ENCODE measurements around the gene OR51I2.

The OR51I2 gene

DNA sequence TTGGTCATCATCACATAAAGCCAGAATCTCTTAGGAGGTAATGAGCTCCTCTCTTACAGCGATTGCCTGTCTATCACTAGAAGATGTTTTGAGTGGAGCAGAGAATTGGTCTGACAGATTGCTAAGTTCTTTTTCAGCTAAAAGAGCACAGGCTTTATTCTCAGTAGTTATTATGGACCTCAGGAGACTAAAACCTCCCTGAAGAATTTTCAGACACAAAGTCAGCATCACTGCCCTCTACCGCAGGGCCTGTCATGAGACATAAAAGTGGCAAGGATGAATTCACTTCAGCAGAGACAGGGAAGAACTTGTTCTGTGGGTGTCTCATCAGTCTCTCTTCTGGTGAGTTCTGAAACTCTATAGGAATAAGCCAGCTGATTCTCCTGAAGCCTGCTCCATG lies at the start of gene OR51I2:
OR51I2 (plus strand) TSS at position 301 of the 400 bp plus-strand sequence. CDS start 4,166 bp downstream, outside the sequence.
- DNase-seq (ENCODE audit: low read depth), result no peak

- no peak for DNase-seq (ENCODE audit: low read depth)
Measured at GRCh38 chr11:5405173-5405572, 44.0 kb upstream of the OR51I2 start.

DNA sequence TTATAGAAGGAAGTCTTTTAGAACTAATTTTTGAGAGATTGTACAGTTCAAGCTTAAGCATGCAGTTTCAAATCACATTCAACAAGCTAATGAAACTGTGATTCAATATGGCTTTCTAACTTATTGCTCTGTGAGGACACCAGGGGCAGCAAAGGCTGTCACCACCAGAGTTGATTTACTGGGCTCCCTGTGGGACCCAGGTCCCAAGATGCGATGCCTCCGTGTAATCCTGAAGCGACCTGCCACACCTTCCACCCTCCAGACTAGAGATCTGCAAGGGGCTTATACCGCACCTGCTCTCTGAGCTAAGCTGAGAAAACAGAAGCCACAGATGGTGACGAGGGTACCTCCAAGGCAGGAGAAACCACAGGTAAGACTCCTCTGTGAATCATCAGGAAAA lies 28.1 kb upstream of the OR51I2 start:
- DNase-seq (ENCODE audit: low read depth), result no peak

DNA sequence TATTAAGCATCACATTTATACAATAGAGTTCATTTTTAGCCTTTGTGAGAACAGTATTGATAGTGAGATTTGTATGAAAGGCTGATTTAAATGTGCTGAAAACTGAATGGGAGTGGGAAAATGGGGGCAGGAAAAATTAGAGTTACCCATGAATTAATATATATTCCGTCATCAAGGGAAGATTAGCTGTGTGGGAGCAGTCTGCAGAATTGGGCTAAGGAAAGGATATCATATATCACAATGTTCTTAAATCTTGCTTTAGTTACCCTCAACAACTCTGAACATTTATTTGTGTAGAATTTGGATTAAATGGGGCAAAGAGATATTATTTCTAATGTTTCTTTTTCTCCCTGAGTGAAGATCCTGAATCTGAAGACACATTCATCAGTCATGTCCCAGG lies 27.3 kb upstream of the OR51I2 start, which contains the start of gene OR51Q1:
OR51Q1 (plus strand) TSS at position 301 of the 400 bp plus-strand sequence; CDS start at position 391, 90 bp downstream.
- DNase-seq (ENCODE audit: low read depth), result no peak

DNA sequence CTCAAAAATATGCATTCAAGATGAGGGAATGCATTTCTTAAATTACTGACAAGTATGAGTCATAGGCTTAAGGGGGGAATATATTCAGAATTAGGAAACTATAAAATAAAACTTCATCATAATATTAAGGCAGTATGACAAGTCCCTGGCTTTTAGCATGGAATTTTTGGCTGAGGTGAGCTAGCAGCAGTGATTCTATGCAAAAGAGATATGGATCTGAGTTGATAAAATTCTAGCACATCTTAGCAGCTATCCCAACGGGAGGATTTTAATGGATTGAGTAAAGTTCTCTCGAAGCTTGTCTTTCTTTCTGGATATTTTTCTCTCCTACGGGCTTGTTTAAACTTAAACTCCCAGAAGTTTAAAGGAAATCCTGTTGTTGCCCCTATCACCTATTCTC lies 26.0 kb upstream of the OR51I2 start:
- DNase-seq (ENCODE audit: low read depth), result no peak

DNA sequence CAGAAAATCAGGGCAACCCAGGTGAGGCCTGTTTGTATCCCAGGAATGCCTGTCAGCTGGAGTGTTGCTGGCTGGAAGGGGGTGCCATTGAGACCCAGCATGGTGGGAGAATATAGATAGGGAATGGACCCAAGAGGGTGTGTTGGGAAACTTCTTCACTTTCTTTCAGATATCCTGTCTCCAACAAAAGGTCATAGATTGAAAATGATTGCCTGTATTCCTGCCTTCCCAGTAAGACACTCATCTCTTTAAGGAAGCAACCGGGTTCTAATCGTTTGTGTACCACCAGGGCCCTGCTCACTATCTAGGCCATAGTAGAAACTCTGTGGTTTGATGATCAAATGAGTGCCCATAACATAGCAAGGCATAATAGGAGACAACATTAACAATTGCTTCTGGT lies 7.7 kb upstream of the OR51I2 start, which contains the start of gene OR51I1:
OR51I1 (minus strand) TSS at position 101 of the 400 bp plus-strand sequence; CDS start at position 101, 0 bp downstream.
- DNase-seq (ENCODE audit: low read depth), result no peak

DNA sequence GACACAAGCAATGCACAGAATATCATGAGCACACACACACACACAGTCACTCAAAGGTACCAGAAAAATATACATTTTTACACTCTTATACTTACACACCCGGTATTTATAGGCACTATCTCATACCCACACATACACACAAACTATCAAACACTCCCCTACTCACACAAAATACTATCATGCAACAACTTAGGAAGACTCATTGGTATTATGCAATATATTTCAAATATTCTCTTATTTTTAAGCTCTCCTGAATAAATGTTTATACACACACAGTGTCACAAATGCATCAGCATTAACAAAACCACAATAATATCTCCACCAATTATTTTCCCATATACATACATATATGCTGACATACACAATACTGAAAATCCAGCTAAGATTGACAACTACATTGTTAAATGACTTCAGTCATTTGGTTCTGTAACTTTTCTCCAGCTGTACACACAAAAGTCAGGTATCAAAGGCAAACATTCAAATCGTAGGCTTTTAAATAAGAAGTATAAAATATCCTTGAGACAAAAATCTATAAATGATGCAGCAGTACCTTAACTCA lies 5.2 kb upstream of the OR51I2 start:
- no peak for DNase-seq (ENCODE audit: low read depth)

DNA sequence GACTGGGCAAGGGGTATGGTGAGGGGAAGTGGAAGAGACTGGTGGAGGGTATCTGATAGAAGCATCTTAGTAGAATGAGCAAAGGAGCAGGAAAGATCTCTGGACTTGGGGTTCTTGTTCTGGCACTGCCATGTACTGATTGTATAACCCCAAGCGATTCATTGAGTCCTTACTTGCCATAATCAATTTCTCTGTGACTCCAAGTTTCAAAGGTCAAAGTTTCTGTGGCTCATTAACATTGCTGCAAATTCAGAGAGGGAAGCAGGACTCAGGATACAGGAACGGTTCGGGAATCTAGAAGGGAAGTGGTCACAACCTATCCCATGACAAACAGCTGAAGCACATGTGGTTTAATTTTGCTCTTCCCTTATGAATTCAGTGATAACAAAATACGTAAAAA lies 309 bp downstream of the OR51I2 start:
- DNase-seq (ENCODE audit: low read depth), result no peak

DNA sequence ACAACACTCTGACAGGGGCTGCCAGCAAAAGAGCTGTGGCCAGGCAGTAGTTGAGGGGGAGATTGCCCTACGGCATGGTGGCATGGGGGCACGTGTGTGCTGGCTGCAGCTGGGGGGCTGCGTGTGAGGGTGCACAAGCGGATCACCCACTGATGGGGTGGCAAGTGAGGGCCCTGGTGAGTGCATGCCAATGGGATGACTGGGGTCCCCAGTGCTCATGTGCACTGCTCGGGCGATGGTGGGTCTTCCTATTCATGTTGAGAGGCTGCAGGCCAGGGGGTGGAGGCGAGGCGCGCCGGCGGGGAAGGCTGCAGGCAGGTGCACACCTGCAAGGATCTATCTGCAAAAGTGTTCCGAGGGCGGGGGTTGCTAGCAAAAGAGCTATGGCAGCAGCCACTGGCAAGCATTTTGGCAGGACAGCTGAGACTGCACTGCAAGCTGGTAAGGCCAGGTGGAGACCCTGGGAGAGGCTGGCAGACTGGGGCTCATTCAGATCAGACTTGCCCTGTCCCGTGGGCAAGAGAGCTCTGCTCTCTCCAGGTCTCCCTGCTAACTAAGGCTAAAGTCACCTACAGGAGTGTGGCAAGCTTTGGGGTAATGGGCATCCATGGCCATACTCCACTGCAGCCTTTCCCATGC lies 12.0 kb downstream of the OR51I2 start:
- no peak for DNase-seq (ENCODE audit: low read depth)

DNA sequence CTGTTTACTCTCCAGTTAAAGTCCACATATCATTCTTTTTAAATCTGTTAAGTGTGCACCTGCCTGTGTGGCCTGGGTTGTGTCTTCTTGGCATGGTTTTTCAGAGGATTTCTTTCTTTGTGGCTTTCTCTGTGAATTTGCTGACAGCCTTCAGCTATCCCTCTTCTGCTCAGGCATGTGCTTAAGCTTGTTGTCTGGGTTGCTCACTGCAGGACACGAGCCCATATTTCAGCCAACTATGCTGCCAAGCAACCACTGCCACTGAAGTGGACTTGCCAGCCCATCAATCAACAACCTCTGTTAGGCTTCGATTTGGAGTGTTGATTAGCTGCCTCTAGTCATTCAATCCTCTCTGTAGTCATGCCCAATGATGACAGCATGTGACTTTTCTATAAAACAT lies 18.4 kb downstream of the OR51I2 start:
- DNase-seq (ENCODE audit: low read depth), result no peak

DNA sequence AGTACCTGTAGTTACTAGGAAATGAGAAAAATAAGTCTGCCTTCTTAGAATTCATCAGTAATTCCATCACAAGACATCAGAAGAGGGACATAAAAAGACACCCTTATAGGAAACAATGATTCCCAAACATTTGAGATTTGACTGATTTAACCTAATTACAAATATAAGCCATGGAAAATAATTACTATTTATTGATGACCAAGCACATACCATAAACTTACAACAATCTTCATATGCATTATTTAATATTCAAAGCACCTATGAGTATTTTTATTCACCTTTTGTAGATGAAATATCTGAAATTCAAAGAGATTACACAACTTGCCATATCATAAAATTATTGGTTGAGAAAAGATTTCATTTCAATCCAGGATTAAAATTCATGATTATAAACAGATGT lies 24.8 kb downstream of the OR51I2 start:
- DNase-seq (ENCODE audit: low read depth), result no peak

DNA sequence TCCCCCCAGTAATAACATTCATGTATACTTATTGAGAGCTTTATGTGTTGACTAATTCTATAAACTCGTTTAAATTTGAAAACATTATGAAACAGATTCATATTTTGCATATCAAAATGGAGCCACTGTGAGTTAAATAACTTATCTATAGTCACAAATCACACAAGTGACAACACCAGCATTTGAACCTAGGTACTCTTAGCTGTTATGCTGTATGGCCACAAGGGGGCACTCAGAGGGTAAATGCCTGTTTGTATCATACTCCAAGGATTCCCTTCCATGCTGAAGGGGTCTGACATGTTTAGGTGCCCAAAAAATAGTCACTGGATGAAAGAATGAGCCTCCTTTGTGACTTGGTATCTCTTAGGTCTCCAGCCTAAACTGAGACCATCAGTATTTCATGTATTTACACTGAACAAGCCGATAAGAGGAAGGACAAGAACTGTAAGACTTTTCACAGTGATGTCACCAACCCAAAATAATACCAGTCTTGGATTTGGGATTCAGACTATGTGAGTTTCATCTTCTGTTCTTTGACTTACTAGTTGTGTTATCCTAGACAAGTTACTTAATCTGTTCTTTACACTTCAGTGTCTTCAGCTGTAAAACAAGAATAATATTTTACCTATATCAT lies 27.2 kb downstream of the OR51I2 start:
- peak; percentile 43 for DNase-seq (ENCODE audit: low read depth)

- DNase-seq (ENCODE audit: low read depth), result no peak
Measured at GRCh38 chr11:5486003-5486402, 36.9 kb downstream of the OR51I2 start.

DNA sequence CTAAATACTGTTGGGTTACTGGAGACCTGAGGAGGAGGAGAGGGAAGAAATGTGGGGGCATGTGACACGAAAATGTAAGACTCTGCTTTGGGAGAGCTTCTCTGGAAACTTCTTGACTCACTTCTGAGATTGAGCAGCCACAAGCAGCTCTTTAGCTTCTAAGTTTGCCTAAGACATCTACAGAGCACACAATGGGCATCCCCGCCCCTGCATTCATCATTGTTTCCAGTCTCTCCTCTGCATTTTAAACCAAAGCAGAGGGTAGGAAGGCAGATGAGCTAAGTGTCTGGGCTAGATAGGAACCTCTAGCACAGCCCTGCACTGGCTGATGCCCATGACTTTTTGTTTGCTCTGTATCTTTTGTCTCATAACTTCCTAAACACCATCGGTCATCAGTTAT lies 37.3 kb downstream of the OR51I2 start:
- peak; percentile 1 for DNase-seq (ENCODE audit: low read depth)

DNA sequence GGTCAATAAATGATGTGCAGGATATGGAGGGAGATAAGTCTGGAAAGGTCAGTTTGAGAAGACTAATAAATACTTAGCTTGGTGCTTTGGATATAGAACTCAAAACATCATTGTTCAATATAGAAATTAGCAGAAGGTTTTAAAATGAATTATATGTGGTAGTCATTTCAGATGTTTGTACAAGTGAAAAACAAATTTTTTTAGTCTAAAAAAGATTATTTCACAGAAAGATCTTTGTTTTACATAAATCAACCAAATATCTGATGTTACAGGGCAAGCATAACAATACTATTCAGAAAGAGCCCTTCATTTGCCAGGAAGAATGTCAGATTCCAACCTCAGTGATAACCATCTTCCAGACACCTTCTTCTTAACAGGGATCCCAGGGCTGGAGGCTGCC lies 39.3 kb downstream of the OR51I2 start, which contains the start of gene OR52D1:
OR52D1 (plus strand) TSS at position 301 of the 400 bp plus-strand sequence; CDS start at position 323, 22 bp downstream.
- no peak for DNase-seq (ENCODE audit: low read depth)

- no peak for DNase-seq (ENCODE audit: low read depth)
Measured at GRCh38 chr11:5488798-5489399, 39.8 kb downstream of the OR51I2 start.

GRCh38 chr11:5489576-5490357 lies 40.6 kb downstream of the OR51I2 start:
- no peak for DNase-seq (ENCODE audit: low read depth)

GRCh38 chr11:5499671-5500070 lies 50.5 kb downstream of the OR51I2 start:
- no peak for DNase-seq (ENCODE audit: low read depth)

- no peak for DNase-seq (ENCODE audit: low read depth)
Measured at GRCh38 chr11:5500393-5500801, 51.3 kb downstream of the OR51I2 start.

DNA sequence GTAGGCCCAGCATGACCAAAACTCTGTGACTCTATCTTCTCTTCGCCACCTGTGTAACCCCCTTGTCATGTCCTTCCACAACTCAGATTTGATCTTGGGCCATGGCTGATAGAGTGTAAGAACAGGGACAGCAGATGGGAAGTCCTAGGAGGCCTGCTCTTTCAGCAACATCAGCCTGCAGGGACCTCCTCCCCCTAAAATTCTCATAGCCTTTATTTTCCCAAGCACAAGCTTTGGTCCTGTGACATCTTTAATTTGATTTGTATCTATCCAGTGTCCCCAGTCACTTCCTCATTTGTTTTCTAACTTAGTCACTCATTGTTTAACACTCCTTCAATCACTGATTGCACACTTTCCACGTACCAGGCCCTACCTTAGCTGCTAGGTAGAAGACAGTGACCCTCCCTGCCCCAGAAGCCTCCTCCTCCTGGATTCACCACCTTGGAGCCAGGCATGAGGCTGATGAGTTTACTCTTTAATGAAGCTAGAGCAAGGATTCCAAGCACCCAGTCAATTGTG lies 55.3 kb downstream of the OR51I2 start:
- DNase-seq (ENCODE audit: low read depth), result no peak

DNA sequence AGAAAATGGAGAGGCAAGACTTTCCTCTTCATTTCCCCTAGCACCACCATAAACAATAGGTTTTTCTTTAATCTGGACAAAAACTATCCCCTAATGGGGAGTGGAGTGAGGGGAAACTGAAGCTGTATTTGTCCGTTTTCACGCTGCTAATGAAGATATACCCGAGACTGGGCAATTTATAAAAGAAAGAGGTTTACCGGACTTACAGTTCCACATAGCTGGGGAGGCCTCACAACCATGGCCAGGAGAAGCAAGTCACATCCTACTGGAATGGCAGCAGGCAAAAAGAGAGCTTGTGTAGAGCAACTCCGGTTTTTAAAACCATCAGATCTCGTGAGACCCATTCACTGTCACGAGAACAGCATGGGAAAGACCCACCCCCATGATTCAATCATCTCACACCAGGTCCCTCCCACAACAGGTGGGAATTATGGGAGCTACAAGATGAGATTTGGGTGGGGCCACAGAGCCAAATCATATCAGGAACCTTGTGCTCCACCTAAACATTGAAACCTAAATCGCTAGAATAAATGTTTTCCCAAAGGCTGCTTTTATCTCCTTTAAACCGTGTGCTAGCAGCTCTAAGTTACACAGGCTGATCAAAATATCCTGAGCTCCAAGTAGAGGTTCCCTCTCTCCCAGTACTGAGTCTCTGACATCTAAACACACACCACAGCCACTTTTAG lies 56.4 kb downstream of the OR51I2 start:
- no peak for DNase-seq (ENCODE audit: low read depth)

All from amniotic epithelial cell (primary cell).